Hematopoietic multipotent progenitor cell treated with erythropoietin and hydrocortisone succinate and interleukin-3 and kit ligand, for 15 days (in vitro differentiated cells): ENCODE results near the gene ZSCAN5B.
A peak's percentile ranks its signal among the peaks of the same experiment; 100 is the strongest.

Source experiments
- DNase-seq: peaks from one replicate; pipeline ENCODE4 v3.0.0-alpha.2; 2015; ENCODE audit warnings: low spot score

Gene ZSCAN5B

DNA sequence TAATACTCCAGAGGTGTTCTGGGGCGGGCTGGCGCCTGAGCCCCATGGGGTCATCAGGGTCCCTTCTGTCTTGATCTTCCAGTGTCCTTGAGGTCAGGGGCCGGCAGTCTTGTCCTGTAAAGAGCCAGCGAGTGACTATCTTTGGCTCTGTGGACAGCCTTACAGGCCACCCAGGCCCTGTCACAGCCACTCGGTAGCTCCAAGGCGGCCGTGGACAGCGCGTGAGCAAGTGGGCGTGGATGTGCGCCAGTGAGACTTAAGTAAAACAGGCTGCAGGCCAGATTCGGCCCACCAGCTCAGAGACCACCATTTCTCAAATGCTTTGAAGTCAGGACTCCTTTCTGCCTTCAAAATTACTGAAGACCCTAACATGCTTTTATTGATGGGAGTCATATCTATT, 52.8 kb downstream of the ZSCAN5B start:
- DNase-seq, result no peak

DNA sequence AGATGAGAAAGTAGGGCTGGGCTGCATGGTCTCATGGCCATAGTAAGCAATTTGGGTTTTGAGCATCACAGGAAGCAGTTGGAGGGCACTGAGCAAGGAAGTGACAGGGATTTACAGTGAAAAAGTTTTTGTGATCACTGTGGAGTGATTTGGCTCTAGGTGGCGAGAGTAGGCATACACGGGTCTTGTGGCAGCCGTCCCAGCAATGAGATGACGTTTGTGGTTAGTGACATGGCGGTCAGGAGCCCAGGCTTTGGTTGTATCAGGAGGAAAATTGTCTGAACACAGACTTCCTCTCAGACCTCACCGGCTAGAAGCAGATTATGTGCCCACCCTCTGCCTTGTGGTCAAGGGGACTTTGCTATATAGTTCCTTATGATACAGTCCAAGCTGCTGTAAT, 53.2 kb downstream of the ZSCAN5B start:
- no peak for DNase-seq

DNA sequence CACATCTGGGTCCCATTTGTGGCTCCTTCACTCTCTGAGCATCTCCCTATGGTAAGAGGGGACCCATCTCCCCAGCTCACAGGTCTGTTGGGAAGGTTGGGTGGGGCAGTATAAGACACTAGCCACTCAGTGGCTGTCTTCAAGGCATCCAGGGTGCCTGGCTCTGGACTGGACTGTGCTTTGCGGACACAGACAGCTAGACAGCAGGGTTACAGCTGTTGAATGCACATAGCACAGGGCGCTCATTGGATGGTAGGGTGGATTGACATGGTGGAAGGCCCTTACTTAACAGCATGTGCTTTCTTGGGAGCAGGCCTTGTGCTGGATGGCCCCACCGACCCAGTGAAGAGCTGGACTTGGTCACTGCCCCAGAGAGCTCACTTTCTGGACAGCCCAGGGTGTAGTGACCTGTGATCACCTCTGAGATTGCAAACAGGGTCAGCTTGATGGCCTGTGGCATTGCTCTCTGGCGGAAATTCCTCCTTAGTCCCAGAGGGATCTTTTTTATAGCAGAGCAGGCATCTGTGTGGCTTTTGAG, 54.6 kb downstream of the ZSCAN5B start:
- no peak for DNase-seq

DNA sequence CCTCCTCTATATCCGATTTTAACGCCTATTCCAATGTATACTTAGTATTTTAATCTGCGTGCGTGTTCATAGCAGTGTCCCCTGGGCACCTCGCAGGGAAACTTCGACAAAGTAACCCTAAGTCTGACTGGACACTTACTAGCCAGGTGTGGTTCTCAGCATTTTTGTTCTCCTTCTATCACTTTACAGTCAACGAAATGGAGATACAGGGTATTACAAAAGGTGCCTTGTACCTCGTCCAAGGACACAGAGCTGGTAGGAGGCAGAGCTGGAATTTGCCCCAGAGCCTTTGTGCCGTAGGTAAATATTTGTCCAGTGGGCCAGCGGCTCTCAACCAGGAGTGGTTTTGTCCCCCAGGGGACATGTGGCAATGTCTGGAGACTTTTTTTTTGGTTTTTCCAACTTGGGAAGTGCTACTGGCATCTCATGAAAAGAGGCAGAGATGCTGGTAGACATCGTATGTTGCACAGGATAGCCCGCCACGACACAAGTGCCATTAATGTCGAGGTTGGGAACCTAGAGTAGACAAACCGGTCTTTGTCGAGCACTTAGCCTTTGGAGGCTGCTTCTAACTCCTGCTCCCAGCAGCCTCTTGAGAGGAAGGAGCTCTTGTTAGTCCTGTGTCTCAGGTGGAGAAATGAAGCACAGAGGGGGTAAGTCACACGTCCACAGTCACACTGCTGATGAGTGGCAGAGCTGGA, 55.3 kb downstream of the ZSCAN5B start:
- no peak for DNase-seq

DNA sequence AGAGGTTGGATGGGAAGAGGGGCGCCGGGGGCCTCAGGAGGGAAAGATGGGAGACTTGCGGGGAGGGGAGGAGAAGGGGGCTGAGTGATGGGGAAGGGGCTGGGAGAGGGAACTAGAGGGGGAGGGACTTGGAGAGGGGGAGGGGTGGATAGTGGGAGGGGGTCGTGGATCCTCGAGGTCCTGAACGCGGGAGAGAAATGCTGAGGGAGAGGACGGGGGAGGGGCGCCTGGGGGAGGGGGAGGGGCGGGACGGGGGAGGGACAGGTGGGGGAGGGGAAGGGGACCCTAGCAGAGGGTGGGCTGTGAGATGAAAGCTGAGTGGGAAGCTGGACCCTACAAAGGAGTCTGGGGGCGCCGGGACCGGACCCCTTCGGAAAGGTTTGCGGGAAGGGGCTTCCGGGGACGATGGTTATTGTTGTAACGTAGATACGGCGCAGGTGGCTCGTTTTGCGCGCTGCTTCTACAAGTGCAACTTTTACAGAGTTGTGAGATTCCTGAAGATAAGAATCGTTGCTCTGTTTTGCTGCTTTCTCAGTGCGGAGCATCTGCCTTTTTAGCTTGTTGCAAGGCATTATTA, 56.1 kb downstream of the ZSCAN5B start:
- DNase-seq, result no peak

DNA sequence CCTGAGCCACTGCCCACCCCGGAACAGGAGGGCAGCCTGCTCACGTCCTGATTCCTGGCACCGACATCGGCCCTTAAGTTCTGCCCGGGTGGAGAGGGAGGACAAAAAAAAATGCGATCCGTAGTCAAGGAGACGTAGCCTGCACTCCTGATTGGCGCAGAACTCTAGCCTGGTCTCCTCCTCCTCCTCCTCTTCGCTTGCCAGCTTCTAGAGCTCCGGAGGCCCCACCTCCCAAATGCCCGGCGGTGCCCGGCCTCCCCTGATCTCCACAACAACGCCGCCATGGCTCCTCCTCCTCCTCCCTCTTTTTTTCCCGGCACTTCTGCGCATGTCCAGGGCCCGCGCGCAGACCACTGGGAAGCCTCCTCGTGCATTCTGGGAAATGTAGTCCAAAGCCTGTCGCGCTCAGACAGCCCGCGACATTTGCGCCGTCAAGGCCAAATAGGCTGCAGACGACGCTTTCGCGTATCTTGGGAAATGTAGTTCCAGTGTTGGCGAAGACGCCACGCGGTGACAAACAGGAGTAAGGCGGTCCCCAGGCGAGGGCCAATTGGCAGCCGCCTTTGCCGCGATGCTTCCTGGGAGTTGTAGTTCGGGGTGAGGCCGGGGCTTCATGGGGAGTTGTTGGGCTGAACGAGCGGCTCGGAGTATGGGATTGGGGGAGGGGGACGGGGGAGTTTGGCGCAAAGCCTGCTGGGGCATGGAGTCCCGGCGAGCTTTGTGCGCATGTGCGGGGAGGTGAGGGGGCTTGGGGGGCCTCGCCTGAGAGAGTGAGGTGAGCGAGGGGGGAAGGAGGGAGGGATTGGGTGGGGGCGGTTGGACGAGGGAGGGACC, 56.8 kb downstream of the ZSCAN5B start, which contains the start of gene ZNF444:
TSS of gene ZNF444 (plus strand) at position 705 of the 834 bp plus-strand sequence. CDS start 5,625 bp downstream, outside the sequence.
- DNase-seq, result peak; percentile 99

DNA sequence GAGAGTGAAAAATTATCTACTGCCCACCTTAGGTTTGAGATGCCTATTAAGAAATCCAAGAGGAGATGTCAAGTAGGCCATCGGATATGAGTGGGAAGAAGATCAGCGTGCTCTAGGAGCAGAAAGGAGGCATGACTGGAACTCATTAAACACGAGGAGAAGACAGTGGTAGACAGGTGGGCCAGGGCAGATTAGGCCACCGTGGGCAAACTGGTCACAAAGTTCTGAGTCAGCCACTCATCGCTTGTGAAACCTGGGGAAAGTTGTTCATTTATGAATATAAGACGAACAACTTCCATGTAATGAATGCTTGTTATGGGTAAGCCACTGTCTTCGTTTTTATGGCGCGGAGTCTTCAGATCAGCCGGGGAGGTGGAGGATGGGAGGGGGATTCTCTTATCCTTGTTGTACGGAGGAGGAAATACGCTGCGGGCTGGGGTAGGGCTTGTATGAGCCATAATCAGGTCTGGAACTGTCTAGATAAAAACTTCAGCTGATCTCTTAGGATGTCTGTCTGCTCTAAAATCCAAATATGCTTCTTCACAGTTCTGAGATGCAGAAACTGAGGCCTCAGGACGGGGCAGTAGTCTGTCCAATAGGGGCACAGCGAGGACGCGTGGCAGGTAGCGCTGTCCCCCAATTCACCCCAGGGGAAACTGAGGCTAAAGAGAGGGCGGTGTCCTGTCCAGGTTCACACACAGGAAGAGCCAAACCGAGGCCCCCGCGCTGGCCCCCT, 57.6 kb downstream of the ZSCAN5B start:
- DNase-seq, result peak; percentile 41
